C4-2B (cell line): Measurements from ENCODE around the gene TSEN2.

ENCODE experiments used
- ZFX ChIP-seq: fragments of 450-650 bp; IDR thresholded peaks from 2 replicates; pipeline ENCODE4 v1.6.1; 2017
- TF ChIP-seq, protein P1 (sequence below): fragments of 450-650 bp; conservative IDR thresholded peaks from 2 replicates; pipeline ENCODE4 v1.5.1; 2017; ENCODE audit warnings: mild to moderate bottlenecking

DNA sequence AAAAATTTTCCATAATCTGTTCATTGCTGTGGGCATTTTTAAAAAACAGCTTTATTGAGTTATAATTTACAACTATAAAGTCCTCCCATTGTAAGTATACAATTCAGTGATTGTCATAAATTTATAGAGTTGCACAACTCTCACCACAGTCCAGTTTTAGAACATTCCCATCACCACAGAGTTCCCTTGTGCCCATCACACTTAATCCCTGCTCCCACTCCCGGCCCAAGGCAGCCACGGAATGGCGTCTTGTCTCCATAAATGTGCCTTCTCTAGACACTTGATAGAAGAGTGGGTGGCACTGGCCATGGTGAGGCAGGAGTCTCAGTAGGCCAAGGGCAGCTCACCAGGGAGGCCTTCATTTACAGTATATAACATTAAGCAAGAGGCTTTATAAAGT is 6.3 kb downstream of the TSEN2 start:
- TF ChIP-seq, protein P1, sequence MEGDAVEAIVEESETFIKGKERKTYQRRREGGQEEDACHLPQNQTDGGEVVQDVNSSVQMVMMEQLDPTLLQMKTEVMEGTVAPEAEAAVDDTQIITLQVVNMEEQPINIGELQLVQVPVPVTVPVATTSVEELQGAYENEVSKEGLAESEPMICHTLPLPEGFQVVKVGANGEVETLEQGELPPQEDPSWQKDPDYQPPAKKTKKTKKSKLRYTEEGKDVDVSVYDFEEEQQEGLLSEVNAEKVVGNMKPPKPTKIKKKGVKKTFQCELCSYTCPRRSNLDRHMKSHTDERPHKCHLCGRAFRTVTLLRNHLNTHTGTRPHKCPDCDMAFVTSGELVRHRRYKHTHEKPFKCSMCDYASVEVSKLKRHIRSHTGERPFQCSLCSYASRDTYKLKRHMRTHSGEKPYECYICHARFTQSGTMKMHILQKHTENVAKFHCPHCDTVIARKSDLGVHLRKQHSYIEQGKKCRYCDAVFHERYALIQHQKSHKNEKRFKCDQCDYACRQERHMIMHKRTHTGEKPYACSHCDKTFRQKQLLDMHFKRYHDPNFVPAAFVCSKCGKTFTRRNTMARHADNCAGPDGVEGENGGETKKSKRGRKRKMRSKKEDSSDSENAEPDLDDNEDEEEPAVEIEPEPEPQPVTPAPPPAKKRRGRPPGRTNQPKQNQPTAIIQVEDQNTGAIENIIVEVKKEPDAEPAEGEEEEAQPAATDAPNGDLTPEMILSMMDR, result no peak
- no peak for TF ChIP-seq ZFX
